GM12801 (cell line): ENCODE results near the gene CILP.

Source experiments
- CTCF ChIP-seq: IDR thresholded peaks from one replicate; pipeline ENCODE4 v1.5.1; 2011; ENCODE audit warnings: control low read depth; ENCODE audit not compliant: insufficient read length; ENCODE audit errors: extremely low read depth

CILP gene

GRCh38 chr15:65197337-65197645 is 14.0 kb downstream of the CILP start:
- no peak for TF ChIP-seq CTCF

- no peak for TF ChIP-seq CTCF
These were observed 14.5 kb downstream of the CILP start for GRCh38 chr15:65196637-65197336.

GRCh38 chr15:65195548-65195923 is 15.7 kb downstream of the CILP start:
- no peak for TF ChIP-seq CTCF

DNA sequence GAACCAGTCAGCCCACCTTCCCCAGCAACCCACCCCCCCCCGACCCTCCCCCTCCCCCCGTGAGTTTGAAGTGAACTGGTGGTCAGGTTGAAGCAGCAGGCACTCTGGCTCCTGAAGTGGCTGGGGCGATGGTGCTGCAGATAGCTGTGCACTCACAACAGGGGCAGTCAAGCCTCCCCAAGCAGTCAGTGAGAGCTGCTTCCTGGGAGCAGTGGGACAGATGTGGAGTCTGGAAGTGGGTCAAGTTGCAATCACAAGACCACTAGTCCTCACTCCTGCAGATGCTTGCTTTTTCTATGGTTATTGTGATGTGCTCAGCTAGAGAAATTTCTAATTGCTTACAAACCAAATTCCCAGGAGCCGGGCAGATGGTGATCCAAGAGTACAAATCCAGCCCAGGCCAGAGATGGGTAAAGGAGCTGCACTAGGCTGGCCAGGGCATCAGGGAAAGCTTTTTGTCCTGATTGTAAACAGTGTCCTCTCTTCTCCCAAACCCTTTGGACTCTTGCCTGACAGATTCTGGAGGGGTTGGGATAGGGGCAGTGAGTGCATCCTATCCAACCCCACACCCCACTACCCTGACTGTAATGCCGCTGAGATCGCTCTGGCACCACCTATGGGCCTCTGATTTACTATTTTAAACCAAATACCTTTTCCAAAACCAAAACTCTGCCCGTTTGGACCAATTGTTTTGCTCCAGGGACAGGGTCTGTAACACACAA is 16.3 kb downstream of the CILP start:
- TF ChIP-seq CTCF = no peak

DNA sequence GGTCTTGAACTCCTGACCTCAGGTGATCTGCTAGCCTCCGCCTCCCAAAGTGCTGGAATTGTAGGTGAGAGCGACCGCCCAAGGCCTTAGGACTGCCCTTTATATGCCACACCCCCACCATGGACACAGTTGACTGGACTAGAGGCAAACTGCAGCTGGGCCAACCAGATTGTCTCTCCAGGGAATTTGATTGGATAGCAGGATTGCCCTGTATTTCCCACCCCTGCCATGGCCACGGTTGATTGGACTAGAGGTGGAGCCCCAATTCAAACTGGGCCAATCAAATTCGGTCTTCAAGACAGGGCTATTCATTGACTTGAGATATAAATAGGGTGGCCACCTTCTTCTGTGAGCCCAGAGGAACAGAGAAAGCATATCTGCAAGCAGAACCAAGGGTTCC is 19.3 kb downstream of the CILP start:
- no peak for TF ChIP-seq CTCF

GRCh38 chr15:65189102-65189740 is 22.1 kb downstream of the CILP start:
- no peak for TF ChIP-seq CTCF

GRCh38 chr15:65184868-65185717 is 26.2 kb downstream of the CILP start, which contains the start of gene CLPX:
Gene CLPX, minus strand, starts transcription at chr15:65185342. Its CDS starts 189 bp downstream, at chr15:65185153.
- TF ChIP-seq CTCF = no peak
